IPS-18a (cell line): ENCODE measurements around the gene MT1B.

Source experiments
- H3K27ac ChIP-seq: one replicate; pipeline ENCODE4 v1.5.1; 2013; ENCODE audit warnings: low read length
- H3K27me3 ChIP-seq: one replicate; pipeline ENCODE4 v1.6.1; 2013; ENCODE audit warnings: mild to moderate bottlenecking, low read length; ENCODE audit not compliant: control insufficient read depth, insufficient read depth
- H3K36me3 ChIP-seq: one replicate; pipeline ENCODE4 v1.6.1; 2013; ENCODE audit warnings: low read depth, low read length; ENCODE audit not compliant: control insufficient read depth
- H3K4me1 ChIP-seq: one replicate; pipeline ENCODE4 v1.6.1; 2013; ENCODE audit warnings: low read depth, low read length; ENCODE audit not compliant: control insufficient read depth
- H3K4me3 ChIP-seq: one replicate; pipeline ENCODE4 v1.5.1; 2013; ENCODE audit warnings: low read length
- H3K9ac ChIP-seq: one replicate; pipeline ENCODE4 v1.6.1; 2013; ENCODE audit warnings: mild to moderate bottlenecking, low read length, moderate library complexity
- H3K9me3 ChIP-seq: one replicate; pipeline ENCODE4 v1.6.1; 2013; ENCODE audit warnings: low read depth, low read length; ENCODE audit not compliant: control insufficient read depth

The MT1B gene

GRCh38 chr16:56643080-56643778, 8.5 kb upstream of the MT1B start:
- H3K36me3 ChIP-seq = no peaks in the 10 kb centered on the region
- H3K27me3 ChIP-seq = peaks cover 100% of the 10 kb centered on the region
- H3K4me1 ChIP-seq = peaks cover 3% of the 10 kb centered on the region
- H3K4me3 ChIP-seq = peak overlapping the region; percentile 27
- H3K9ac ChIP-seq = no peak overlapping the region
- H3K27ac ChIP-seq = no peak overlapping the region
- no peaks in the 10 kb centered on the region for H3K9me3 ChIP-seq

- H3K4me1 ChIP-seq = peaks cover 3% of the 10 kb centered on the region
- H3K36me3 ChIP-seq = no peaks in the 10 kb centered on the region
- peaks cover 100% of the 10 kb centered on the region for H3K27me3 ChIP-seq
- H3K4me3 ChIP-seq = peak overlapping the region; percentile 27
- H3K27ac ChIP-seq = no peak overlapping the region
- no peak overlapping the region for H3K9ac ChIP-seq
- H3K9me3 ChIP-seq = no peaks in the 10 kb centered on the region
Observed at GRCh38 chr16:56643833-56644232, 7.9 kb upstream of the MT1B start.

GRCh38 chr16:56645311-56645710, 6.4 kb upstream of the MT1B start:
- peaks cover 3% of the 10 kb centered on the region for H3K4me1 ChIP-seq
- peaks cover 97% of the 10 kb centered on the region for H3K27me3 ChIP-seq
- H3K9me3 ChIP-seq = no peaks in the 10 kb centered on the region
- no peak overlapping the region for H3K4me3 ChIP-seq
- no peaks in the 10 kb centered on the region for H3K36me3 ChIP-seq
- H3K27ac ChIP-seq = no peak overlapping the region
- no peak overlapping the region for H3K9ac ChIP-seq

- peaks cover 91% of the 10 kb centered on the region for H3K27me3 ChIP-seq
Observed at GRCh38 chr16:56645838-56646237, 5.8 kb upstream of the MT1B start.

GRCh38 chr16:56647641-56648431, 3.9 kb upstream of the MT1B start:
- Histone ChIP-seq H3K4me3 (peak overlapping the region; percentile 2), H3K9ac (no peak overlapping the region), H3K27ac (no peak overlapping the region), H3K36me3 (no peaks in the 10 kb centered on the region), H3K9me3 (no peaks in the 10 kb centered on the region), H3K4me1 (peaks cover 3% of the 10 kb centered on the region), H3K27me3 (peaks cover 71% of the 10 kb centered on the region)

More at GRCh38 chr16:56645838-56646237, 5.8 kb upstream of the MT1B start:
- H3K9me3 ChIP-seq = no peaks in the 10 kb centered on the region
- H3K4me3 ChIP-seq = no peak overlapping the region
- no peak overlapping the region for H3K9ac ChIP-seq
- peaks cover 3% of the 10 kb centered on the region for H3K4me1 ChIP-seq
- no peak overlapping the region for H3K27ac ChIP-seq
- no peaks in the 10 kb centered on the region for H3K36me3 ChIP-seq

GRCh38 chr16:56649271-56649670, 2.4 kb upstream of the MT1B start:
- no peaks in the 10 kb centered on the region for H3K36me3 ChIP-seq
- no peak overlapping the region for H3K4me3 ChIP-seq
- no peak overlapping the region for H3K27ac ChIP-seq
- peaks cover 61% of the 10 kb centered on the region for H3K27me3 ChIP-seq
- no peaks in the 10 kb centered on the region for H3K9me3 ChIP-seq
- no peak overlapping the region for H3K9ac ChIP-seq
- no peaks in the 10 kb centered on the region for H3K4me1 ChIP-seq

GRCh38 chr16:56649820-56650219, 1.9 kb upstream of the MT1B start:
- H3K27me3 ChIP-seq = peaks cover 55% of the 10 kb centered on the region
- no peaks in the 10 kb centered on the region for H3K4me1 ChIP-seq
- no peaks in the 10 kb centered on the region for H3K36me3 ChIP-seq
- H3K4me3 ChIP-seq = no peak overlapping the region
- H3K9ac ChIP-seq = no peak overlapping the region
- H3K9me3 ChIP-seq = no peaks in the 10 kb centered on the region
- H3K27ac ChIP-seq = no peak overlapping the region

- Histone ChIP-seq H3K27me3 (peaks cover 37% of the 10 kb centered on the region), H3K9me3 (no peaks in the 10 kb centered on the region), H3K4me3 (no peak overlapping the region), H3K27ac (no peak overlapping the region), H3K4me1 (no peaks in the 10 kb centered on the region), H3K9ac (no peak overlapping the region), H3K36me3 (no peaks in the 10 kb centered on the region)
Observed at GRCh38 chr16:56652600-56652999, 914 bp downstream of the MT1B start.

GRCh38 chr16:56653218-56653617, 1.5 kb downstream of the MT1B start:
- Histone ChIP-seq H3K36me3 (no peaks in the 10 kb centered on the region), H3K4me3 (no peak overlapping the region), H3K4me1 (no peaks in the 10 kb centered on the region), H3K9ac (no peak overlapping the region), H3K27me3 (peaks cover 36% of the 10 kb centered on the region), H3K27ac (no peak overlapping the region), H3K9me3 (no peaks in the 10 kb centered on the region)

GRCh38 chr16:56657555-56658326, 6.1 kb downstream of the MT1B start, which contains the start of gene MT1F:
TSS of gene MT1F (plus strand) at chr16:56657959. CDS start at chr16:56658059, 100 bp downstream.
- H3K9me3 ChIP-seq = no peaks in the 10 kb centered on the region
- H3K4me1 ChIP-seq = no peaks in the 10 kb centered on the region
- H3K9ac ChIP-seq = peak within 1 kb of the TSS; percentile 43
- no peaks in the 10 kb centered on the region for H3K36me3 ChIP-seq
- H3K27ac ChIP-seq = no peak within 1 kb of the TSS
- peaks cover 64% of the 10 kb centered on the region for H3K27me3 ChIP-seq
- H3K4me3 ChIP-seq = peak within 1 kb of the TSS; percentile 93

- H3K27me3 ChIP-seq = peaks cover 67% of the 10 kb centered on the region
- peak overlapping the region; percentile 93 for H3K4me3 ChIP-seq
- no peak overlapping the region for H3K27ac ChIP-seq
- peak overlapping the region; percentile 43 for H3K9ac ChIP-seq
- H3K4me1 ChIP-seq = no peaks in the 10 kb centered on the region
- no peaks in the 10 kb centered on the region for H3K9me3 ChIP-seq
- H3K36me3 ChIP-seq = no peaks in the 10 kb centered on the region
Observed at GRCh38 chr16:56658327-56658875, 6.7 kb downstream of the MT1B start.
